Testis (tissue), 3 donors: Measurements from ENCODE around the gene FOXN3. TPM values are rescaled to one million over a fixed set of nuclear protein-coding genes. Genes with fewer than 3 reads are reported as not detected.

Experiments
- DNase-seq: peaks from one replicate; pipeline ENCODE4 v3.0.0-alpha.2; 2019
- H3K27ac ChIP-seq, 2 donors: fragments of 200-600 bp; sonication (generic); one replicate each; pipeline ENCODE4 v1.5.1; 2019
- H3K27me3 ChIP-seq: fragments of 200-600 bp; sonication (generic); one replicate; pipeline ENCODE4 v1.5.1; 2019
- H3K36me3 ChIP-seq: fragments of 200-600 bp; sonication (generic); one replicate; pipeline ENCODE4 v1.5.1; 2017; ENCODE audit warnings: low read depth; ENCODE audit errors: missing control alignments
- H3K4me1 ChIP-seq: fragments of 200-600 bp; sonication (generic); one replicate; pipeline ENCODE4 v1.5.1; 2019
- H3K4me3 ChIP-seq, 2 donors: fragments of 200-600 bp; sonication (generic); one replicate each; pipeline ENCODE4 v1.5.1; 2017 to 2019
- H3K9me3 ChIP-seq: fragments of 200-600 bp; sonication (generic); one replicate; pipeline ENCODE4 v1.5.1; 2017
- CTCF ChIP-seq, 3 experiments: fragments of 450-650 bp in 2 of 3; fragments of 200-600 bp in 1 of 3; sonication (generic) in 1 of 3; IDR thresholded peaks; one replicate each; pipeline ENCODE4 v1.5.1; 2016 to 2019; ENCODE audit warnings: antibody characterized with exemption in 3 of 3, mild to moderate bottlenecking in 2 of 3, moderate library complexity in 1 of 3
- POLR2A ChIP-seq: fragments of 450-650 bp; IDR thresholded peaks from one replicate; pipeline ENCODE4 v1.6.1; 2017; ENCODE audit warnings: antibody characterized with exemption, mild to moderate bottlenecking, moderate library complexity
- WGBS, 2 donors: methylation state at CpG; one replicate each; pipeline ENCODE4 v1.1.5; 2018; 5-methylcytosine and 5-hydroxymethylcytosine counted together
- intact Hi-C: fragments of 100-400 bp; cut with DNase I; formaldehyde crosslinking; loops from one replicate; pipeline ENCODE4 v1.15.1; 2023; ENCODE audit warnings: low total_unique reads
- polyA plus RNA-seq: library from polyadenylated mRNA; stranded (reverse); fragments of 350-450 nt; fragmentation: Illumina TruSeq; extraction: RNeasy Lipid Tissue Mini Kit (QIAGEN cat#74804); gene quantifications from one replicate; pipeline ENCODE4 v1.2.3, GENCODE V29; 2014; ENCODE audit warnings: low read depth, low replicate concordance; ENCODE audit not compliant: insufficient read depth
- total RNA-seq, 2 donors: library from RNA; depleted of rRNA; stranded (reverse); fragments of >200 nt; gene quantifications; one replicate each; pipeline ENCODE4 v1.2.3, GENCODE V29; 2016

FOXN3 gene
- total and polyA plus RNA-seq, 3 donors from 2014 or later: 40.7 to 103 (median 100) TPM

- Histone ChIP-seq H3K4me1 (peaks cover 11% of the 10 kb centered on the region), H3K4me3 (no peak overlapping the region), H3K36me3 (no peaks in the 10 kb centered on the region), H3K9me3 (no peaks in the 10 kb centered on the region), H3K27me3 (no peaks in the 10 kb centered on the region), H3K27ac (no peak overlapping the region)
- DNase-seq: no peak
- whole genome bisulfite sequencing, 2 donors: 50% methylated on average over 10 of the region's 10 CpGs
- no peak for TF ChIP-seq CTCF (IDR thresholded peaks at IDR 0.05)
- no peak for TF ChIP-seq POLR2A
- intact Hi-C loops: no loop called here
Measured at GRCh38 chr14:89399594-89400068, 17.4 kb downstream of the FOXN3 start.

- DNase-seq: no peak
- Histone ChIP-seq H3K4me3 (no peak overlapping the region), H3K4me1 (peaks cover 11% of the 10 kb centered on the region), H3K9me3 (no peaks in the 10 kb centered on the region), H3K27ac (no peak overlapping the region), H3K27me3 (no peaks in the 10 kb centered on the region), H3K36me3 (no peaks in the 10 kb centered on the region)
- 59 to 74% methylated on average over 7 of the region's 7 CpGs for WGBS, 2 donors
- intact Hi-C loops: no loop called here
- TF ChIP-seq POLR2A (no peak), CTCF (IDR thresholded peaks at IDR 0.05) (no peak)
Measured at GRCh38 chr14:89399157-89399556, 17.9 kb downstream of the FOXN3 start.

DNA sequence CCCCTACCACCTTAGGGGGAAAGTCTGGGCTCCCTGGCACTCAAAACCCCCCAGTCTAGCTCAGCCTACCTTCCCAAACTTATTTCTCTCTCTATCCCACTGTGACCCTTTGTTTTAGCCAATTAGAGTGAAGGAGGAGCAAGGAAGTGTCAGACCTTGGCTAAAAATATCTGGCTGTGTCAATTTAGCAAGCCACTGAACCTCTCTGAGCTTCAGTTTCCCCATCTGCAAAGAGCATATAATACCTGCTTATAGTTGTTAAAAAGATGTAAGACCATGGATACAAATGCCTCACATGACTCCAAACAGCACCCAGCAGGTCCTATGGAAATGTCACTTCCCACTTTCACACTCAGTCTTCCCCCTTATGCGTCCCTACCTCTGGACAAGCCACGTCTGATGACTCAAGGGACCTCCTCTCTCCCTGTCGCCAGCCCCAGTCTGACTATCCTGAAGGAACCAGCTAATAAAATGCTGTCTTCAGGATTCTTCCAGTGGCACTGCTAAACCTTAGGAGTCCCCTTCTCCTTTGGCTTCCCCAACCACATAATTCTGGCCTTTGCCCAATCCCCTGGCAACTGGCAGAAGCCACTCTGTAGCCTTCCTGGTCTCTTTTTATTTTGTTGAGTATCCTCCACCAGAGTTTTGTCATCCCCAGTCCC, 19.3 kb downstream of the FOXN3 start:
- Histone ChIP-seq H3K27ac (no peak overlapping the region), H3K4me1 (peaks cover 11% of the 10 kb centered on the region), H3K36me3 (no peaks in the 10 kb centered on the region), H3K27me3 (no peaks in the 10 kb centered on the region), H3K4me3 (no peak overlapping the region), H3K9me3 (no peaks in the 10 kb centered on the region)
- TF ChIP-seq POLR2A: no peak
- no peak for TF ChIP-seq CTCF (IDR thresholded peaks at IDR 0.05)
- intact Hi-C loops: no loop called here
- WGBS, 2 donors: 86 to 87% methylated on average over 3 of the region's 3 CpGs
- no peak for DNase-seq

DNA sequence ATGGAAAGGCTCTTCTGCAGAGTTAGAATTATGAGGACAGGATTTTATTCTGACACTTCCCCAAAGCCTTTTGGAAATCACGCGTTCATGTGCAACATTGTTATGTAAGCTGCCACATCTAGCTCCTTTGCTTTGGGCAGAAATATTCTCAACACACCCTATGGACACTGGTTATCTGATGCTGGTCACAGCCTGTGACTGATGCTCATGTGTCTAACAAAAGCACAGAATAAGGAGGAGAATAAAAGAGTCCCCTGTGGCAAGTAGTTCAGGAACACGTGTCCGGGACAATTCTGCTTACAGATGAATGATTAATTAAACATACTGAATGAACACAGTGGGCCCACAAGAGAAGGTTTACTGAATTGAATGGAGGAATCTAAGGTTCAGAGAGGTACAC, 22.1 kb downstream of the FOXN3 start:
- no peaks in the 10 kb centered on the region for H3K27me3 ChIP-seq
- H3K27ac ChIP-seq: no peak overlapping the region
- peaks cover 23% of the 10 kb centered on the region for H3K4me1 ChIP-seq
- H3K36me3 ChIP-seq: no peaks in the 10 kb centered on the region
- no peaks in the 10 kb centered on the region for H3K9me3 ChIP-seq
- intact Hi-C loops: no loop called here
- DNase-seq: no peak
- WGBS, 2 donors: 41 to 57% methylated on average over 4 of the region's 4 CpGs
- H3K4me3 ChIP-seq: no peak overlapping the region
- TF ChIP-seq POLR2A: no peak
- no peak for TF ChIP-seq CTCF (IDR thresholded peaks at IDR 0.05)

- peaks cover 34% of the 10 kb centered on the region for H3K4me1 ChIP-seq
- WGBS, 2 donors: 74 to 82% methylated on average over 6 of the region's 6 CpGs
Measured at GRCh38 chr14:89393222-89393745, 23.7 kb downstream of the FOXN3 start.

More at GRCh38 chr14:89393222-89393745, 23.7 kb downstream of the FOXN3 start:
- H3K9me3 ChIP-seq: no peaks in the 10 kb centered on the region
- no peak overlapping the region for H3K27ac ChIP-seq
- no peak overlapping the region for H3K4me3 ChIP-seq
- no peaks in the 10 kb centered on the region for H3K27me3 ChIP-seq
- no peaks in the 10 kb centered on the region for H3K36me3 ChIP-seq
- no peak for DNase-seq
- TF ChIP-seq CTCF (IDR thresholded peaks at IDR 0.05) (no peak), POLR2A (no peak)
- intact Hi-C loops: no loop called here
